ENCODE data around the gene ANKRD22.
A peak's percentile ranks its signal among the peaks of the same experiment; 100 is the strongest.

- no peak for TF ChIP-seq EZH2 (optimal IDR thresholded peaks at IDR 0.05; ENCODE audit: low read depth, low read length)
- peak; percentile 84 for TF ChIP-seq CTCF (IDR thresholded peaks at IDR 0.05; ENCODE audit: low read length)
These were observed 41.3 kb downstream of the ANKRD22 start for GRCh38 chr10:88810196-88810961.
